Measurements from ENCODE around the gene FXYD3. TPM values are rescaled to one million over a fixed set of nuclear protein-coding genes. Genes with fewer than 3 reads are reported as not detected.

The FXYD3 gene
- total RNA-seq, 1 donor from 2014 or later = not detected

DNA sequence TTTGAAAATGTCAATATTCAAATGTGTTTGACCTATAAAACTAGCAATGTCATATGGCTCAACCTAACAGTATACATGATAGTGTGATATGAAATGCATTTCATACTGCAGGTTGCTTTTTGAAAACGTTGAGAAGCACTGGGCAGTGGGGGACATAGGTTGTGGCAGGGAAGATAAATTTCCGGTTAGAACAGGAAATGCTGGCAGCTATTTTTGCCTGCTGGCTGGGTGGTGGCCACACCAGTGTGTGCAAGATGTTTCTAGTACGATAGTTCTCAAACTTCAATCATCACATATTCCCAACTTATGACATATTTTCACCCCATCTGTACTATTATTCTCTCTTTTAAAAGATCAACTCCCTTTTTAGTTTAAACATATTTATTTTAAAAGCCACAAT is 56.1 kb downstream of the FXYD3 start:
- Mint-ChIP-seq H3K36me3 (ENCODE audit: low read depth) (peaks cover 37% of the 10 kb centered on the region), H3K4me1 (ENCODE audit: low read depth) (peaks cover 30% of the 10 kb centered on the region), H3K27ac (no peak overlapping the region), H3K4me3 (no peak overlapping the region), H3K9me3 (peaks cover under 1% of the 10 kb centered on the region), H3K27me3 (ENCODE audit: insufficient read depth) (no peaks in the 10 kb centered on the region)
- DNase-seq (ENCODE audit: low spot score) = no peak
- intact Hi-C loops (cut with micrococcal nuclease) = loop anchor here (2.0 kb wide), 1 partner anchor 17 kb away; the partner anchor contains the start of gene FXYD5

Other genes starting within 250 kb of the FXYD3 start
- gene ZNF30, start 188.9 kb upstream of the FXYD3 start, total RNA-seq = 3.4 and 4.5 TPM in 2 replicates
- 6.5 and 6.8 TPM in 2 replicates for gene ZNF792, start 151.6 kb upstream of the FXYD3 start, total RNA-seq
- gene GRAMD1A, start 115.5 kb upstream of the FXYD3 start, total RNA-seq = 176 and 189 TPM in 2 replicates
- gene SCN1B, start 85.4 kb upstream of the FXYD3 start, total RNA-seq = 1.1 and 1.2 TPM in 2 replicates
- not detected in 2 replicates for gene HPN, start 74.1 kb upstream of the FXYD3 start, total RNA-seq
- not detected in 2 replicates for gene LGI4, start 19.2 kb downstream of the FXYD3 start, total RNA-seq
- not detected in 2 replicates for gene FXYD1, start 23.0 kb downstream of the FXYD3 start, total RNA-seq
- 0.39 TPM in 1 of 2 replicates, not detected in the other for gene FXYD7, start 27.4 kb downstream of the FXYD3 start, total RNA-seq
- gene FXYD5, start 38.9 kb downstream of the FXYD3 start, total RNA-seq = 299 and 309 TPM in 2 replicates
- not detected in 2 replicates for gene FAM187B, start 112.9 kb downstream of the FXYD3 start, total RNA-seq
- 2.7 and 4.0 TPM in 2 replicates for gene LSR, start 133.2 kb downstream of the FXYD3 start, total RNA-seq
- 156 and 164 TPM in 2 replicates for gene USF2, start 153.1 kb downstream of the FXYD3 start, total RNA-seq
- gene HAMP, start 166.7 kb downstream of the FXYD3 start, total RNA-seq = 0.57 and 0.96 TPM in 2 replicates
- gene MAG, start 176.3 kb downstream of the FXYD3 start, total RNA-seq = not detected in 2 replicates
- 4.7 and 5.1 TPM in 2 replicates for gene CD22, start 213.4 kb downstream of the FXYD3 start, total RNA-seq
- gene FFAR1, start 232.1 kb downstream of the FXYD3 start, total RNA-seq = 0.12 and 0.18 TPM in 2 replicates
- gene FFAR3, start 242.6 kb downstream of the FXYD3 start, total RNA-seq = 0.20 and 0.36 TPM in 2 replicates